Nephron (organoid): ENCODE data around the gene TTLL13.
A peak's percentile ranks its signal among the peaks of the same experiment; 100 is the strongest.
"Not testable (repeated sequence)": the region's sequence is repeated elsewhere in the genome, so short reads cannot be mapped to it uniquely, and the experiment has no call there.

ENCODE experiments used
- H3K27ac Mint-ChIP-seq, 3 experiments: 2 replicates each; pipeline ENCODE4 v1.8.0; 2020; ENCODE audit warnings: mixed read lengths in 3 of 3, mild to moderate bottlenecking in 2 of 3, moderate library complexity in 1 of 3
- H3K27me3 Mint-ChIP-seq: 2 replicates; pipeline ENCODE4 v1.8.0; 2021; ENCODE audit warnings: low read depth, mild to moderate bottlenecking, moderate library complexity, mixed read lengths
- H3K36me3 Mint-ChIP-seq: 2 replicates; pipeline ENCODE4 v1.8.0; 2020; ENCODE audit warnings: low read depth, mixed read lengths
- H3K4me1 Mint-ChIP-seq: 2 replicates; pipeline ENCODE4 v1.8.0; 2020; ENCODE audit warnings: mixed read lengths
- H3K4me3 Mint-ChIP-seq, 3 experiments: 2 replicates each; pipeline ENCODE4 v1.8.0; 2020; ENCODE audit warnings: mild to moderate bottlenecking in 3 of 3, mixed read lengths in 3 of 3, moderate library complexity in 2 of 3
- H3K9me3 Mint-ChIP-seq: 2 replicates; pipeline ENCODE4 v1.8.0; 2020; ENCODE audit warnings: mixed read lengths
- CTCF ChIP-seq, 3 experiments: fragments of 200-600 bp; sonication (generic); IDR thresholded peaks; one replicate each; pipeline ENCODE4 v1.5.0; 2021; ENCODE audit warnings: antibody characterized with exemption in 3 of 3; ENCODE audit not compliant: unreplicated experiment in 3 of 3

The TTLL13 gene

GRCh38 chr15:90291679-90292356, 42.5 kb downstream of the TTLL13 start:
- TF ChIP-seq CTCF (IDR thresholded peaks at IDR 0.05; ENCODE audit: unreplicated experiment in 3 of 3) = no peak
- peaks cover 9% of the 10 kb centered on the region for H3K27me3 Mint-ChIP-seq
- H3K9me3 Mint-ChIP-seq = no peaks in the 10 kb centered on the region

GRCh38 chr15:90293040-90293810, 43.9 kb downstream of the TTLL13 start:
- not testable (repeated sequence) for H3K4me1 Mint-ChIP-seq, H3K9me3 Mint-ChIP-seq, H3K36me3 Mint-ChIP-seq, H3K4me3 Mint-ChIP-seq, H3K27me3 Mint-ChIP-seq
- peak overlapping the region in 1 of 3 experiments; percentile 67 for H3K27ac Mint-ChIP-seq
- peak; percentile 70 to 72 (median 71) for TF ChIP-seq CTCF (IDR thresholded peaks at IDR 0.05; ENCODE audit: unreplicated experiment in 3 of 3)

More at GRCh38 chr15:90291679-90292356, 42.5 kb downstream of the TTLL13 start:
- Mint-ChIP-seq H3K4me3 (no peak overlapping the region), H3K27ac (no peak overlapping the region), H3K36me3 (no peaks in the 10 kb centered on the region), H3K4me1 (peaks cover 9% of the 10 kb centered on the region)

- Mint-ChIP-seq H3K9me3 (no peaks in the 10 kb centered on the region), H3K27me3 (peaks cover 9% of the 10 kb centered on the region), H3K36me3 (no peaks in the 10 kb centered on the region), H3K4me1 (peaks cover 5% of the 10 kb centered on the region), H3K4me3 (no peak overlapping the region), H3K27ac (peak overlapping the region in 1 of 3 experiments; percentile 67)
- no peak for TF ChIP-seq CTCF (IDR thresholded peaks at IDR 0.05; ENCODE audit: unreplicated experiment in 3 of 3)
Measured at GRCh38 chr15:90294159-90294558, 44.8 kb downstream of the TTLL13 start.

- peaks cover 5% of the 10 kb centered on the region for H3K4me1 Mint-ChIP-seq
- H3K36me3 Mint-ChIP-seq = no peaks in the 10 kb centered on the region
- no peak for TF ChIP-seq CTCF (IDR thresholded peaks at IDR 0.05; ENCODE audit: unreplicated experiment in 3 of 3)
- H3K4me3 Mint-ChIP-seq = no peak overlapping the region
- no peak overlapping the region for H3K27ac Mint-ChIP-seq
- peaks cover 9% of the 10 kb centered on the region for H3K27me3 Mint-ChIP-seq
- no peaks in the 10 kb centered on the region for H3K9me3 Mint-ChIP-seq
Measured at GRCh38 chr15:90294601-90295269, 45.4 kb downstream of the TTLL13 start.

GRCh38 chr15:90295270-90295648, 45.9 kb downstream of the TTLL13 start:
- H3K9me3 Mint-ChIP-seq = no peaks in the 10 kb centered on the region
- H3K4me1 Mint-ChIP-seq = peaks cover 5% of the 10 kb centered on the region
- H3K27me3 Mint-ChIP-seq = peaks cover 9% of the 10 kb centered on the region
- H3K27ac Mint-ChIP-seq = peak overlapping the region in 1 of 3 experiments; percentile 31
- no peaks in the 10 kb centered on the region for H3K36me3 Mint-ChIP-seq
- no peak overlapping the region for H3K4me3 Mint-ChIP-seq
- TF ChIP-seq CTCF (IDR thresholded peaks at IDR 0.05; ENCODE audit: unreplicated experiment in 3 of 3) = no peak

GRCh38 chr15:90296316-90296884, 47.0 kb downstream of the TTLL13 start:
- H3K27me3 Mint-ChIP-seq, H3K36me3 Mint-ChIP-seq, H3K4me1 Mint-ChIP-seq, H3K9me3 Mint-ChIP-seq, H3K4me3 Mint-ChIP-seq, H3K27ac Mint-ChIP-seq: not testable (repeated sequence)
